ENCODE data around the gene GPR55.
A peak's percentile ranks its signal among the peaks of the same experiment; 100 is the strongest.

GPR55 gene

GRCh38 chr2:230913406-230914143 is 11.5 kb downstream of the GPR55 start:
- DNase-seq (ENCODE audit: low read depth) = peak; percentile 68
- TF ChIP-seq CTCF (IDR thresholded peaks at IDR 0.05; ENCODE audit: insufficient read depth, low read depth, low read length, missing control alignments) = peak; percentile 53

GRCh38 chr2:230912724-230913123 is 12.3 kb downstream of the GPR55 start:
- no peak for TF ChIP-seq CTCF (IDR thresholded peaks at IDR 0.05; ENCODE audit: insufficient read depth, low read depth, low read length, missing control alignments)
- no peak for DNase-seq (ENCODE audit: low read depth)
- no peak overlapping the region for H3K4me3 ChIP-seq (ENCODE audit: low read depth, low read length)

More at GRCh38 chr2:230913406-230914143, 11.5 kb downstream of the GPR55 start:
- H3K4me3 ChIP-seq (ENCODE audit: low read depth, low read length) = no peak overlapping the region

GRCh38 chr2:230912046-230912445 is 13.0 kb downstream of the GPR55 start:
- no peak for DNase-seq (ENCODE audit: low read depth)
- TF ChIP-seq CTCF (IDR thresholded peaks at IDR 0.05; ENCODE audit: insufficient read depth, low read depth, low read length, missing control alignments) = no peak
- H3K4me3 ChIP-seq (ENCODE audit: low read depth, low read length) = no peak overlapping the region

- no peak overlapping the region for H3K4me3 ChIP-seq (ENCODE audit: low read depth, low read length)
- no peak for TF ChIP-seq CTCF (IDR thresholded peaks at IDR 0.05; ENCODE audit: insufficient read depth, low read depth, low read length, missing control alignments)
- no peak for DNase-seq (ENCODE audit: low read depth)
Measured at GRCh38 chr2:230910546-230911177, 14.4 kb downstream of the GPR55 start.

GRCh38 chr2:230909841-230910545 is 15.0 kb downstream of the GPR55 start:
- no peak for DNase-seq (ENCODE audit: low read depth)
- no peak overlapping the region for H3K4me3 ChIP-seq (ENCODE audit: low read depth, low read length)
- no peak for TF ChIP-seq CTCF (IDR thresholded peaks at IDR 0.05; ENCODE audit: insufficient read depth, low read depth, low read length, missing control alignments)

- DNase-seq (ENCODE audit: low read depth) = peak; percentile 52
- H3K4me3 ChIP-seq (ENCODE audit: low read depth, low read length) = no peak overlapping the region
- no peak for TF ChIP-seq CTCF (IDR thresholded peaks at IDR 0.05; ENCODE audit: insufficient read depth, low read depth, low read length, missing control alignments)
Measured at GRCh38 chr2:230908595-230909191, 16.3 kb downstream of the GPR55 start.

Data from GM12865 (cell line).